ENCODE results near the gene RIMS4. TPM values are rescaled to one million over a fixed set of nuclear protein-coding genes. Genes with fewer than 3 reads are reported as not detected.

Gene RIMS4
- total and polyA plus RNA-seq, 2 of the 8 experiments (the other 6 are each of a cell fraction or from before 2014, with no cell fraction given): 13.3 to 44.2 TPM

- Histone ChIP-seq H2BK20ac (ENCODE audit: low read length) (no peak overlapping the region), H2BK120ac (replicated peaks; ENCODE audit: low read depth, low read length) (no peak overlapping the region), H4K20me1 (replicated peaks in 1 of 2; ENCODE audit: control insufficient read depth in 1 of 2, insufficient read depth in 2 of 2, low read length in 2 of 2) (peaks cover 31 to 37% of the 10 kb centered on the region in 2 experiments), H3K18ac (ENCODE audit: extremely low read depth, low read length) (no peak overlapping the region), H3K36me3 (ENCODE audit: control insufficient read depth in 2 of 4, insufficient read depth in 4 of 4, low read length in 3 of 4) (no peaks in the 10 kb centered on the region), H3K23me2 (ENCODE audit: low read depth, low read length) (no peaks in the 10 kb centered on the region), H3K4me2 (ENCODE audit: insufficient read depth in 1 of 2, low read depth in 2 of 2, low read length in 2 of 2) (no peak overlapping the region), H3K27ac (ENCODE audit: low read depth, low read length) (no peak overlapping the region), H2BK15ac (ENCODE audit: low read length) (no peak overlapping the region), H3K79me2 (ENCODE audit: control insufficient read depth in 1 of 2, insufficient read depth in 2 of 2, low read length in 2 of 2) (peaks cover 0 to 11% of the 10 kb centered on the region in 2 experiments; a peak in 1 of 4 replicates), H3K9ac (replicated peaks in 1 of 4; ENCODE audit: extremely low read depth in 1 of 4, low read depth in 3 of 4, low read length in 3 of 4) (no peak overlapping the region), H4K5ac (ENCODE audit: insufficient read length, low read depth, low read length) (no peak overlapping the region), H3K14ac (ENCODE audit: insufficient read length) (no peak overlapping the region), H3K9me3 (ENCODE audit: insufficient read depth in 2 of 2, low read depth in 1 of 2, low read length in 1 of 2) (no peaks in the 10 kb centered on the region), H3K23ac (ENCODE audit: insufficient read length) (no peak overlapping the region), H3K27me3 (replicated peaks in 1 of 4; ENCODE audit: control insufficient read depth in 3 of 4, extremely low read depth in 1 of 4, insufficient read depth in 3 of 4, low read length in 3 of 4) (no peaks in the 10 kb centered on the region), H2BK12ac (ENCODE audit: low read depth, low read length) (no peak overlapping the region), H3K4ac (replicated peaks; ENCODE audit: insufficient read length, low read depth, low read length) (no peak overlapping the region), H3K56ac (replicated peaks; ENCODE audit: insufficient read length, low read depth, low read length) (no peak overlapping the region), H4K8ac (ENCODE audit: extremely low read depth, insufficient read depth, low read length) (no peak overlapping the region), H2BK5ac (ENCODE audit: low read depth, low read length) (no peak overlapping the region), H2AK5ac (ENCODE audit: low read depth, low read length) (no peak overlapping the region), H3K4me1 (replicated peaks in 1 of 4; ENCODE audit: control insufficient read depth in 3 of 4, insufficient read depth in 4 of 4, low read length in 3 of 4) (peaks cover 6 to 8% (median 8%) of the 10 kb centered on the region in 4 experiments; a peak in 6 of 7 replicates), H3K4me3 (ENCODE audit: extremely low read depth in 1 of 4, insufficient read depth in 2 of 4, low read depth in 3 of 4, low read length in 4 of 4) (no peak overlapping the region), H3K79me1 (ENCODE audit: low read depth, low read length) (peaks cover 9% of the 10 kb centered on the region; the same call in 1 of the 2 replicates), H2AFZ (ENCODE audit: low read length) (no peak overlapping the region), H4K91ac (replicated peaks; ENCODE audit: insufficient read length, low read length) (no peak overlapping the region)
- FAIRE-seq (peak; percentile 42), DNase-seq (ENCODE audit: low read depth in 1 of 2, low spot score in 2 of 2) (peak in 1 of 2 experiments; percentile 77)
- TF ChIP-seq TAF7 (optimal IDR thresholded peaks at IDR 0.05; ENCODE audit: borderline replicate concordance, low read depth, low read length) (peak; percentile 43), CHD1 (IDR thresholded peaks at IDR 0.05; ENCODE audit: low read depth, low read length) (no peak), SIN3A (conservative IDR thresholded peaks at IDR 0.05 in 1 of 2, IDR thresholded peaks at IDR 0.05 in 1 of 2; ENCODE audit: low read depth in 1 of 2, low read length in 2 of 2) (peak in 1 of 2 experiments; percentile 62; a peak in 1 of 4 replicates), SP1 (IDR thresholded peaks at IDR 0.05; ENCODE audit: low read depth, low read length) (no peak), HDAC2 (IDR thresholded peaks at IDR 0.05; ENCODE audit: borderline replicate concordance in 1 of 2, low read depth in 2 of 2, low read length in 2 of 2) (0 out of 4 replicates have a peak, but pooled peaks of 1 of the 2 experiments have one; percentile 42), CTCF (IDR thresholded peaks at IDR 0.05; ENCODE audit: control extremely low read depth in 1 of 3, insufficient read depth in 1 of 3, low read depth in 1 of 3, low read length in 3 of 3) (no peak), SAP30 (IDR thresholded peaks at IDR 0.05; ENCODE audit: insufficient read depth, insufficient replicate concordance, low read length) (no peak), RBBP5 (IDR thresholded peaks at IDR 0.05; ENCODE audit: borderline replicate concordance, low read depth, low read length) (no peak)
- ChIA-PET CTCF (ENCODE audit: partially characterized antibody) (interaction anchor here (0.6 to 1.1 kb wide), 3 partner anchors 21 to 1315 kb away, joined by 3 to 4 read pairs (median 3); no protein-coding TSS in a partner anchor), POLR2A (ENCODE audit: partially characterized antibody) (interaction anchor here (1.8 kb wide), 1 partner anchor 11 kb away, joined by 4 read pairs; no protein-coding TSS in a partner anchor)
- 54% methylated on average over 5 of the region's 5 CpGs; no CpG with 5 or more reads in 1 of the 2 experiments for WGBS, 2 experiments (ENCODE audit: extremely low coverage in 1 of 2, insufficient coverage in 1 of 2, insufficient read length in 1 of 2, insufficient replicate concordance in 2 of 2, low coverage in 1 of 2, low lambda C conversion rate in 2 of 2, missing lambda C conversion rate in 1 of 2)
Measured at GRCh38 chr20:44780226-44780625, 30.1 kb downstream of the RIMS4 start.

Measured in H1 (cell line).